Stimulated activated naive B cell treated with anti-CD40 and anti-IgM and Interleukin-4, amounts not matched to agents 10 μg/mL and 1 μg/mL and 100 μg/mL, for 72 hours (primary cell): ENCODE results near the gene CCDC63.
"Not testable (repeated sequence)": the region's sequence is repeated elsewhere in the genome, so short reads cannot be mapped to it uniquely, and the experiment has no call there.

ENCODE experiments used
- ATAC-seq, 2 donors: fragments of 150-1000 bp; cut with Tn5 transposase; replicated peaks; 2 replicates each; pipeline ENCODE4 v1.10.0; 2021; ENCODE audit warnings: moderate library complexity in 1 of 2
- DNase-seq: peaks from one replicate; pipeline ENCODE4 v3.0.0; 2021
- H3K27ac Mint-ChIP-seq: one replicate; pipeline ENCODE4 v1.8.0; 2022; ENCODE audit warnings: mild to moderate bottlenecking, mixed read lengths
- H3K27me3 Mint-ChIP-seq, 2 donors: one replicate each; pipeline ENCODE4 v1.8.0; 2022; ENCODE audit warnings: mixed read lengths in 2 of 2
- H3K36me3 Mint-ChIP-seq, 2 donors: one replicate each; pipeline ENCODE4 v1.8.0; 2022; ENCODE audit warnings: mixed read lengths in 2 of 2, mild to moderate bottlenecking in 1 of 2
- H3K4me1 Mint-ChIP-seq, 2 donors: one replicate each; pipeline ENCODE4 v1.8.0; 2022; ENCODE audit warnings: mixed read lengths in 2 of 2, mild to moderate bottlenecking in 1 of 2
- H3K4me3 Mint-ChIP-seq, 2 donors: one replicate each; pipeline ENCODE4 v1.8.0; 2022; ENCODE audit warnings: mild to moderate bottlenecking in 2 of 2, mixed read lengths in 2 of 2, moderate library complexity in 1 of 2
- H3K9me3 Mint-ChIP-seq, 2 donors: one replicate each; pipeline ENCODE4 v1.8.0; 2022; ENCODE audit warnings: mixed read lengths in 2 of 2, mild to moderate bottlenecking in 1 of 2

Gene CCDC63

GRCh38 chr12:110950466-110950865, 103.7 kb downstream of the CCDC63 start:
- H3K4me1 Mint-ChIP-seq, DNase-seq, ATAC-seq, H3K27ac Mint-ChIP-seq, H3K36me3 Mint-ChIP-seq, H3K4me3 Mint-ChIP-seq: not testable (repeated sequence)
- H3K9me3 Mint-ChIP-seq, result peaks cover 4 to 15% of the 10 kb centered on the region in 2 donors
- H3K27me3 Mint-ChIP-seq, result peaks cover 6 to 17% of the 10 kb centered on the region in 2 donors

DNA sequence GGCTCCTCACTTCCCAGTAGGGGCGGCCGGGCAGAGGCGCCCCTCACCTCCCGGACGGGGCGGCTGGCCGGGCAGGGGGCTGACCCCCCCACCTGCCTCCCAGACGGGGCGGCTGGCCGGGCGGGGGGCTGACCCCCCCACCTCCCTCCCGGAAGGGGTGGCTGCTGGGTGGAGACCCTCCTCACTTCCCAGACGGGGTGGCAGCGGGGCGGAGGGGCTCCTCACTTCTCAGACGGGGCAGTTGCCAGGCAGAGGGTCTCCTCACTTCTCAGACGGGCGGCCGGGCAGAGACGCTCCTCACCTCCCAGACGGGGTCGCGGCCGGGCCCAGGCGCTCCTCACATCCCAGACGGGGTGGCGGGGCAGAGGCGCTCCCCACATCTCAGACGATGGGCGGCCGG, 104.1 kb downstream of the CCDC63 start:
- H3K4me1 Mint-ChIP-seq, H3K27ac Mint-ChIP-seq, DNase-seq, H3K4me3 Mint-ChIP-seq, H3K36me3 Mint-ChIP-seq, ATAC-seq: not testable (repeated sequence)
- Mint-ChIP-seq H3K9me3 (peaks cover 4 to 12% of the 10 kb centered on the region in 2 donors), H3K27me3 (peaks cover 6 to 17% of the 10 kb centered on the region in 2 donors)
